HL-60 (cell line): ENCODE results near the gene URB1.

Experiments
- POLR2AphosphoS5 ChIP-seq: IDR thresholded peaks from 2 replicates; pipeline ENCODE4 v1.6.1; 2012; ENCODE audit warnings: low read depth
- TF ChIP-seq, protein P1 (sequence below): IDR thresholded peaks from one replicate; pipeline ENCODE4 v1.5.1; 2011; ENCODE audit warnings: low read length, control low read depth, inconsistent platforms; ENCODE audit not compliant: insufficient read depth
- TF ChIP-seq, protein P2 (sequence below): IDR thresholded peaks from 2 replicates; pipeline ENCODE4 v1.6.1; 2012; ENCODE audit warnings: low read depth; ENCODE audit not compliant: insufficient replicate concordance

DNA sequence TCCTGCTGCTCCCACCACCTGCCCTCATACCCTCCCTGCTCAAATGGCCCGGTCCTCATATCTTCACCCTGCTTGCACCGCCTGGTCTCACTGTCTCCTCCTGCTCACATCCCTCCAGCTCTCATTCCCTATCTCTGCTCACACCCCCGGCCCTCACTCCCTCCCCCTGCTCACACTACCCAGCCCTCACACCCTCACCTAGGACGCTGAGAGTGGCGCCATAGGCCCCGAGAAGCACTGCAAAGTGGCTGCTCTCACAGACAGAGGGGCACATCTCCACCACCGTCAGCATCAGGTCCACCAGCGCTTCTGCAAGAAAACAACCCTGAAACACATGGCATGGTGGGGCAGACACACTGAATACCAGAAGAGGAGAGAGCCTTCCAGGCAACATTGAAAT, 55.6 kb downstream of the URB1 start:
- TF ChIP-seq, protein P1, sequence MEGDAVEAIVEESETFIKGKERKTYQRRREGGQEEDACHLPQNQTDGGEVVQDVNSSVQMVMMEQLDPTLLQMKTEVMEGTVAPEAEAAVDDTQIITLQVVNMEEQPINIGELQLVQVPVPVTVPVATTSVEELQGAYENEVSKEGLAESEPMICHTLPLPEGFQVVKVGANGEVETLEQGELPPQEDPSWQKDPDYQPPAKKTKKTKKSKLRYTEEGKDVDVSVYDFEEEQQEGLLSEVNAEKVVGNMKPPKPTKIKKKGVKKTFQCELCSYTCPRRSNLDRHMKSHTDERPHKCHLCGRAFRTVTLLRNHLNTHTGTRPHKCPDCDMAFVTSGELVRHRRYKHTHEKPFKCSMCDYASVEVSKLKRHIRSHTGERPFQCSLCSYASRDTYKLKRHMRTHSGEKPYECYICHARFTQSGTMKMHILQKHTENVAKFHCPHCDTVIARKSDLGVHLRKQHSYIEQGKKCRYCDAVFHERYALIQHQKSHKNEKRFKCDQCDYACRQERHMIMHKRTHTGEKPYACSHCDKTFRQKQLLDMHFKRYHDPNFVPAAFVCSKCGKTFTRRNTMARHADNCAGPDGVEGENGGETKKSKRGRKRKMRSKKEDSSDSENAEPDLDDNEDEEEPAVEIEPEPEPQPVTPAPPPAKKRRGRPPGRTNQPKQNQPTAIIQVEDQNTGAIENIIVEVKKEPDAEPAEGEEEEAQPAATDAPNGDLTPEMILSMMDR: no peak
- no peak for TF ChIP-seq POLR2AphosphoS5
- TF ChIP-seq, protein P2, sequence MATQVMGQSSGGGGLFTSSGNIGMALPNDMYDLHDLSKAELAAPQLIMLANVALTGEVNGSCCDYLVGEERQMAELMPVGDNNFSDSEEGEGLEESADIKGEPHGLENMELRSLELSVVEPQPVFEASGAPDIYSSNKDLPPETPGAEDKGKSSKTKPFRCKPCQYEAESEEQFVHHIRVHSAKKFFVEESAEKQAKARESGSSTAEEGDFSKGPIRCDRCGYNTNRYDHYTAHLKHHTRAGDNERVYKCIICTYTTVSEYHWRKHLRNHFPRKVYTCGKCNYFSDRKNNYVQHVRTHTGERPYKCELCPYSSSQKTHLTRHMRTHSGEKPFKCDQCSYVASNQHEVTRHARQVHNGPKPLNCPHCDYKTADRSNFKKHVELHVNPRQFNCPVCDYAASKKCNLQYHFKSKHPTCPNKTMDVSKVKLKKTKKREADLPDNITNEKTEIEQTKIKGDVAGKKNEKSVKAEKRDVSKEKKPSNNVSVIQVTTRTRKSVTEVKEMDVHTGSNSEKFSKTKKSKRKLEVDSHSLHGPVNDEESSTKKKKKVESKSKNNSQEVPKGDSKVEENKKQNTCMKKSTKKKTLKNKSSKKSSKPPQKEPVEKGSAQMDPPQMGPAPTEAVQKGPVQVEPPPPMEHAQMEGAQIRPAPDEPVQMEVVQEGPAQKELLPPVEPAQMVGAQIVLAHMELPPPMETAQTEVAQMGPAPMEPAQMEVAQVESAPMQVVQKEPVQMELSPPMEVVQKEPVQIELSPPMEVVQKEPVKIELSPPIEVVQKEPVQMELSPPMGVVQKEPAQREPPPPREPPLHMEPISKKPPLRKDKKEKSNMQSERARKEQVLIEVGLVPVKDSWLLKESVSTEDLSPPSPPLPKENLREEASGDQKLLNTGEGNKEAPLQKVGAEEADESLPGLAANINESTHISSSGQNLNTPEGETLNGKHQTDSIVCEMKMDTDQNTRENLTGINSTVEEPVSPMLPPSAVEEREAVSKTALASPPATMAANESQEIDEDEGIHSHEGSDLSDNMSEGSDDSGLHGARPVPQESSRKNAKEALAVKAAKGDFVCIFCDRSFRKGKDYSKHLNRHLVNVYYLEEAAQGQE: no peak
